ENCODE measurements around the gene MYRIP.

DNA sequence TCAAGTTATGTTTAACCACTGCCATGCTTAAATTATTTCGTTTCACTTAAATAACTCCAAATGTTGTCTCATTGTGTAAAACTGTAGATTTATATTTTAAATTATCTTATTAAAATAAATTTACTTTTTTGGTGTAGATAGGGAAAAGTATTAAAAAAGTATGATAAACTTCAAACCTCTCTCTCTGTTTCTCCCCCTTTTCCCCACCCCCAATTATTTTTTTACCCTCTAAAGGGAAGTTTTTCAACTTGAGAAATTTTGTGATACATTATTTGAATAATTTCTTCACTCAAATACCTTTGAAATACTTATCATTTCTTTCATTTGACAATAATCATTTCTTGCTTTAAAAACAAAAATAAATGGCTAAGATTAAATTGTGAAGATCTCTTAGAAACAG lies 433.2 kb downstream of the MYRIP start:
- no peak for TF ChIP-seq POLR2AphosphoS5 (IDR thresholded peaks at IDR 0.05)
- no peak for TF ChIP-seq CTCF (IDR thresholded peaks at IDR 0.05)
- no peak for TF ChIP-seq POLR2A (IDR thresholded peaks at IDR 0.05)
